Activated CD8-positive, alpha-beta memory T cell treated with anti-CD3 and anti-CD28 coated beads, Interleukin-2, amount 50 U/mL, for 1 hour (primary cell): ENCODE results near the gene EPHB3.

Experiments used
- DNase-seq: peaks from one replicate; pipeline ENCODE4 v3.0.0-alpha.2; 2020; ENCODE audit errors: extremely low read depth

Gene EPHB3

DNA sequence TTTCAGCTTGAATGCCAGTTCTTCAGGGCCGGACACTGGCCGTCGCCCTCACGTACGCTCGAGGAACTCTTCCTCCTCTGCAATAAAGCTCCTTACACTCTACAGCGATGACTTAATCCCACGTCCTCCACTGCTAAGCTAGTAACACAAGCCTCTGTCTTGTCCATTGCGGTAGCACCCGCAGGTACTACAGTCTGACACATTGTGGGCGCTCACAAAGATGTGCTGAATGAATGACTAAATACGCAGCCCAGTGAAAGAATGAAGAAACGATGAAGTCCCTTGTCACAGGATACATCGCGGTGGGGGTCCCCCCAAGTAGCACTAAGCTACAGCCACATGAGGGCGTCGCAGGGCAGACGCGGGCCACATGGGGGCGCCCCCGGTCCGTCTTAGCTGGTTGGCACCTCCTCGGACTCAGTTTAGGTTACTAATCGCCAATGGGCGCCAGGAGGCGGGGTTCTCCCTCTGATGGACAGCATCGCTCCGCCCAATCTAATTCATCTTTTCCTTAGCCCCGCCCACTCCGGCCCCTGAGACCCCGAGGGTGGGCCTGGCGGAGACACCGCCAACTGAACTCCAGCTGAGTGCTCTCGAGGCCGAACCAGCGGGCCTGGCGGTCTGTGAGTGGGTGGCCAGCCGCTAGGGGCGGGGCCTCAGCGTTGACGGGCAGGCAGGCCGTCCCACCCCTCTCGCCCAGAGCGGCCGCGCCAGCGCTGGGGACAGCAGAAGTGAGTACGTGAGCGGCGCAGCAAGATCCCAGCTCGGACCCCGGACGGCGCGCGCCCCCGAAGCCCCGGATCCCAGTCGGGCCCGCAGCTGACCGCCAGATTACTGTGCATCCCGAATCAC, at the start of gene EPHB3:
Gene EPHB3, plus strand, starts transcription at position 725 of the 852 bp plus-strand sequence. CDS start 451 bp downstream, outside the sequence.
- peak; percentile 70 for DNase-seq

DNA sequence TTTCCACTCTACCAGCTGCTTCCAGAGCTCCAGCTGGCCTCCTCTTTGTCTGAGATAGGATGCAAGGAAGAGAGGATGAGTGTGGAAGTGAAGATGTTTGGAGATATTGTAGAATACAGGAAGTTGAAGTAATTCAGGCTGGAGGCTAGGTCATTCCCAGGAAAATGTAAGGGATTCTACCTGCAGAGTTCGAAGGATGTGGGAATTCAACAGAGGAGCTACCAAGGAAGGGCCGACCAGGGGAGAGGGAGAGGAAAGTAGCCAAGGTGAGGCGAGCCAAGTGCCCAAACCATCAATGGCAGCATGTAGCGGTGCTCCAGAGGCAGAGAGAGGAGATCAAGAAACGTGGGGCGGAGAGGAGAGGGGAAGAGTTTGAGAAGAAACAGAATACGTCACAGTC, 49.0 kb upstream of the EPHB3 start:
- no peak for DNase-seq

DNA sequence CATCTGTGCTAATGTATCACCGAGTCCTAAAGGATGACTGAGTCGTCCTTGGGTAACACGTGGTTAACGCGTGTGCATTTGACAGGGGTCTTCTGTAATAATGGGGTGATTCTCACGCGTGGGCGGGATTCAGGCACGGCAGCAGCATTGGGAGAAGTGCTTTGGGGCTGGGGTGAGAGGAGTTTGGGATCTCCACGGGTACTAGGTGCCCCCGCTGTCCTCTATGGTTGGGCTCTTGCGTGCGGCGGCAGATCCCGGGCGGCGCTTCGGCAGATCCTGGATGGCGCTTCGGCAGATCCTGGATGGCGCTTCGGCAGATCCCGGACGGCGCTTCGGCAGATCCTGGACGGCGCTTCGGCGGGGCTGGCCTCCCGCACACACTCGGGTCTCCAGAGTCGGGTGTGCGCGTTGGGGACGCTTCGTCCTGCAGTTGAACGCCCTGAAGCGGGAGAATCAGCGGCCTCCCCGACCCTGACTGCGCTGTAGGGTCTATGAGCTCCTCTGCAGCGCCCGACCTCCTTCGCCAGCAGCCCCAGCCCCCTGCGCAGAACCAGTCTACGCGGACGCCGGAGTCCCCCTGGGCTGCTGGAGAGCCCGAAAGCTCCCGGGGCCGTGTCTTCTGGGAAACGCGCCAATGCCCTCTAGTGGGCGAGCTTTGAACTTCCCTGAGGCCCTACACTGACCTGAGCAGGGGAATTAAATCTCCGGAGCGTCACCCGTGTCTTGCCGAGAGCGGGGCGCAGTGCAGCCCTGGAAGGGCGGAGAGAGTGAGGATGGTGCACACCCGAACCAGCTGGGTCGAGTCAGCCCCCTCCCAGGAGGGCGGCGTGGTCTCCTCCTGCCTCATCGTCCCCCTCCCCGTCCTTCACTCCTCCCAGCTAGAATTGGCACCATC, 48.1 kb upstream of the EPHB3 start:
- DNase-seq, result peak; percentile 54

DNA sequence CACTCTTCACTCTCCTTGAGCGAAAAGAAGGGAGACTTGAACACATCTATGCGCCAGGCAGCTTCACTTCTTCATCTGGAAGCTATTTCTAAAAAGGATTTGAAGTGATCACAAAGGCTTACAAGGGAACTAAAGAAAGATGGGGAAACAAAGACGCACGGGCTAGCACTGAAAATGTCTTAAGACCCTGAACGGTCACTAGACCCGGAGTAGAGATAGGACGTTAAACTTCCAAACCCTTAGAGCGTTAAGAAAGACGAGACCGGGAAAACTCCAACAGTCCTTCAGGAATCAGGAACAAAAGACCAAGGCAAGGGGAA, 47.5 kb upstream of the EPHB3 start:
- no peak for DNase-seq

DNA sequence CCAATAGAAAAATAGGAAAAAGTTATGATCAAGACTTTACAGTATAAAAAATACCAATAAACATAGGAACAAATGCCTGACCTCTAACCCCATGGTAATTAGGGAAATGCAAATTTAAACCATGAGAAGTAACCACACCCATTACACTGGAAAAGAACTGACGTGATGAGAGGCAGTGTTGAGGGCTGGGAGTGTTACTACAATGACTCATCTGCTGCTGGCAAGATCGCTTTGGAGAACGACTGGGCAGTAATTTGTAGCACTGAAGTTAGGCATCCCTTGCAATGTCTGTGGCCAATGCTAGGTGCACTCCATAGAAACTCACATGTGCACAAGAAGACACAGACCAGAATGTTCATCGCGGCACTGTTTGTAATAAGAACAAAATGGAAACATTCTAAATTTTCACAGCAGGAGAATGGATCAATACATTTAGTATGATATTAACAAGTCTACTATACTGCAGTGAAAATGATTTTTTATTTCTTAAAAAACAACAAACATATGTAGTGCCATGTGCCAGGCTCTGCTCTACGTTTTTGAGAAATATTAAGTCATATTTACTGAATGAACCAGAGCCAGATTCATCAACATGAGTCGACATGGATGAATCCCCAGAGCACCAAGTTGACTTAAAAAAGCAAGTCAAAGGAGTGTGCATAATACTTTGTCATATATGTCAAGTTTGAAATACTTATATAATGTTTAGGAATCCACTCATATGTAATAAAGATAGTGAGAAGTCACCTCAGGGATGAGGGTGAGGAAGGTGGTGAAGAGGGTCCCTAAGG, 37.6 kb upstream of the EPHB3 start:
- DNase-seq, result no peak

DNA sequence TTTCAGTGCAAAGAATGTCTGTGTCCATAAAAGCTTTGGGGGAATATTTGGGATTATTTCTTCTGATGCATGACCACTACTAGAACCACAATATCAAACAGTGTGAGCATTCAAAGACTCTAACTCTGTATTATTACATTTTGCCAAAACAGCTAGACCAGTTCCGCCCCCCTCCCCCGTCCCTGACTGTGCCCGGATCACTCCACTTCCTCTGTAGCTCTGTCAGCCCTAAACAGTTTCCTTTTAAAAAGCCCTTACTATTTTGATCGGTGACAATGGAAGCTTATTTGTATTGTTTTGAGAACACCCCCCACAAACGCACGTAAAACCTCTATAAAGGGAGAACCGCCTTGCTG, 36.6 kb upstream of the EPHB3 start:
- no peak for DNase-seq

DNA sequence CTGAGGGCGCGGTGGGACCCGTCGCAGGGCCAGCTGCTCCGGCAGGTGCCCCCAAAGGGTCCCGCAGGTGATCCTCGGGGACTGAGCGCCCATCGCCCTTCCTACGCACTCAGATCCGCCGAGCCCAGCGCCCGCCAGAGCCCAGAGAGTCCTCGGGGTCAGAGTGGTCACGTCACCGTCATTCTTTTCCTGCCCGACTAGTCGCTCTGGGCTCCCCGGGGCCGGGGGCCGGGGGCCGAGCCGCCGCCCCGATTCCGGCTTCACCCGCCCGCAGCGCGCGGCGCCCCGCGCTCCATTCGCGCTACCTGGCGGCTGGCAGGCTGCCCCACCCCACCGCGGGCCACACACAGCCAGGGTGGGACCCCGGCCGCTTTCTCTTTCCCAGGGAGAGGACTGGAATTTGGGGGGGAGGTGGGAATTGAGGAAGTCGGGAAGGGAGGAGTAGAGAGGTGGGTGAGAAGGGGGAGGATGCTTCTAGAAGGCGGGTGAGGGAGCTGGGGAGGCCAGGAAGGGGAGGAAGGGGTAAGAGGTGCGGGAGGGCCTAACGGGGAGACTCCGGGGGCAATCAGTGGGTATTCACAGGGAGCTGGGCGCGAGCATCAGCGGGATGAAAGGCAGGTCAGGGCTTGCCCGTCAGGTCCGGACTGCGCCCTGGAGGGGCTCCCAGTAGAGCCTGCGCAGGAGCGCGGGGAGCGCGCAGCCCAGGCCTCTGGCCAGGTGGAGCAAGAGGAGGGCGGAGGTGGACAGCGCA, 36.1 kb upstream of the EPHB3 start:
- no peak for DNase-seq

DNA sequence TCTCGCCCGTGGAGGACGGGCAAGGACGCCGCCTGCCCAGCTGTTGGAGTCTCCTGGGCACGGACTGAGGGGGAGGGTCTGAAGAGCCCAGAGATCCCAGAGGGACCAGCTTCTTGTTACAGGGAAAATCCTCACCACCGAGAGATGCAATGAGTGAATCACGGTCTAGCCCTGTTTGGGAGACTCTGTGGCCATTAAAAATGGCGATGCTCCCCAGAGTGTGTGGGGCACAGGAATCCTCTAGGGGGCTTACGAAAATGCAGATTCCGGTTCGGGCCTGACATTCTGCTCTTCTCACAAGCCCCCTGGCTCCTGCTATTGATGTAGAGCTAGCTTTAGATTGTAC, 35.5 kb upstream of the EPHB3 start:
- no peak for DNase-seq

DNA sequence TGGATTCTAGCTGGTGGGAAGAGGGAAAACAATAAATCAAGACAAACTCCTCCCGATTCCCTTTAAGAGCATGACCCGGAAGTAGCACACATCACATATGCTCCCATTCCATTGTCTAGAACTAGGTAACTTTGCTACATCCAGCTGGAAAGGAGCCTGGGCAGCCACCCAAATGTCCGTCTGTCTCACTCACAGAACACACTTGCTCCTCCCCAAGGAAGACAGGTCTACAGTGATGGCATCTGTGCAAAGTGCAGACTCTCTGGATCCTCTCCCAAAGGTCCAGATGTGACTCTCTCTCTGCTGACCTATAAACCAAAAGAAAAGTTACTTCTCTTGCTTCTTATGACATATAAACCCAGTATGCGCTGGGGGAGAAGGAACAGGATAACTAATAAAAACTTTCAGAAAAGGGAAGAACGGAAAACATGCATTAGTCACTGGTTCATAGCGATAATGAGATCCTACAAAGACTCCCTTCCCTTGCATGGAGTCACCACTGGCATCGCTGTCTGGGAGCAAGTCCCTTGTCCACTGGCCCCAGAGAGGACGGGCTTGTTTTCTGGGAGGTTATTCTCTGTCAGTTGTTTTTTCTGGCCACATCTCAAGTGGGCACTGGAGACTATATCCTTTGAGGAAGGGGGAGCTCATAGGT, 29.8 kb upstream of the EPHB3 start:
- DNase-seq, result no peak

DNA sequence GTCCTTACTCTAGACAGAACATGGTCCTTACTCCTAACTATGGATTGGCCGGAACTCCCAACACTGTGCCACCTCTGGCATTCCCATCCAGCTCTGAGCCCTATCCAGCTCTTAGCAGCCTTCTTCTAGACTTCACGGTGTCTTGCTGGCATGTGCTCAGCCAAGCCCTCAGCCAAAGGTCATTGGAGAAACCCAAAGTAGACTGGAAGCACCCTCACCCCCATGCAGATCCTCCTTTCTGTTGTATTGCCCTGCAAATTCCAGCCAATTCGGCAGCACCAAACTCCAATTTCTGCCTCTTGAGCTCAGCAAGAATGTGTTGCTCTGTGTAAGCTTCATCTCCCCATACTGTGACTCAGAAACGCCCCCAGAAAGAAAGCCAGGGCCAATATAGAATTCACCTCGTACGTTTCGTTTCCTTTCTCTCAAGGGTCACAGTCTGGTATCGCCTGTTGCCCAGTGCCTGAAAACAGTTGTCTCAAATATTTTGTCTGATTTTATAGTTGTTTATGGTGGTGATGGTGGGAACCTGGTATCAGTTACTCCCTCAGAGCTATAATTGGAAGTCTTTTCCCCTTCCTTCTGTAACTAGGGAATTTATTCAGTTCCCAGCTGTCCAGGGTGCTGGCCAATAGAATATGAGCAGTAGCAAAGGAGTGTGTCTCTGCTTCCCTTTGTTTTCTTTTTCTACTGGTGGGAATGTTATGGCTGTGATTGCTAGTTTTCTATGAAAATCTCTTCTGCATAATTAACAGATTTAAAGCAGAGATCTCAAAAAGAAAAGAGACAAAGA, 28.4 kb upstream of the EPHB3 start:
- DNase-seq, result no peak

DNA sequence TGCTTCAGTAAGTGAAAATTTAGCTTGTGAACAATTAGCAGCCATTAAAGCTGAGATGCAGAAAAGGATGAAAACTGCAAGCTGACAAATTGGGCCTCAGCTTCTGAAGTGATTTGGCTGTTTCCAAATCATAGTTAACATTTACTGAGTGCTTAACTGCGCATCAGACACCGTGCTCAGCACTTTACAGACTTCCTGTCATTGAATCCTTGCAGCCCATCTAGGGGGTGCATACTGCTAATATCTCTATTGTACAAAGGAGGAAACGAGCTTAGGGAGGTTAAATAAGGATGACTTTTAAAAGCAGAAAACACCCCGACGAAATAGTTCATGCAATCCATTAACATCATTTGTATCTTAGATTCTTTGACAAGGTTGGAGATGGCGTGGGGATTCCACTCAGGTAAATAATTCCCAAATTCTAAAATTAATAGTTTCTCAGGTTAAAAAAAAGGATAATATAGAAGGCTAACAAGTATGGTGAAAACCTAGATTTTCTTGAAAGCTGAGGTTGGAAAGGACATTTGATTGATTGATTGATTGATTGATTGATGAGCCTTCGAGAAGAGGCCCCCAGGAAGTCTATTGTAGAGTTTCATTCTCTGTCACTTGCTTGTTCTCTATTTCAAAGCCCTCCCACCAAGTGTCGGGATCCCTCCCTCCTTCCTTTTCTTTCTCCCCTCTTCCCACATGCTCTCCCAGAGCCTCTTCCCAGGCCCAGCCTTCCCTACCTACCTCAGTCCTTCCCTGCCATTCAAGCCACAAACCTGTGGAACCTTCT, 23.5 kb upstream of the EPHB3 start:
- no peak for DNase-seq

DNA sequence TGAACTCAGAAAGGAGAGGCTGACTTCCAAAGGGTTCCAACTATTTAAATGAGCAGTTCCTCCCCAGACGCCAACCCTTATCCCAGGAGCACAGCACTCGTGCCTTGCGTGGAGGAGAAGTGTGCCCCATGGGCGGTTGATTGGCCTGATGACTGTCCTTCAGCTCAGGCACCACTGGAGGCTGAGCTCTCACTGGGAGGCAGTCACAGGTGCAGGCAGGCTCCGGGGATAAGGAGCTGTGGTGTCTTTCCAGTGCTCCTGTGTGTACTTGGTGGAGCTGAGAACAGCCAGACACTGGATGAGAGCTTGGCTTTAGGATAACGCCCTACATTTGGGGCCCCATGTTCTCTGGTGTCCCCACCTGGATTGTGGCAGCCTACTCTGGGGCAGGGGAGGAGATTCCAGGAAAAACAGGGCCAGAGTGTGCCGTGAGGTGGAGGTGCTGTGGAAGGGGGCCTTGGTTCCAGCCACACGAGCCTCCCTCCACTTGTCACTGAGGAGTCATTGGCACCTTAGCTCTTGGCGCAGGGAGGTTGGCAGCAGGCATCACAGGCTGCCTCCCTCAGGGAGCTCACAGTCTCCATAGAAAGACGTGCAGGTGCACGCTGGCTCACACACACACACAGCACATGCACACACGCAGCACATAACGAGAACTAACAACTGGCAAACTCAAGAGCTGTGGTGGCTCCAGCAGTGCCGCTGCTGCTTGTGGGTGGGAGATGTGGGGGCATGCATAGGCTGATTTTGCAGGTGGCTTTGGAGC, 22.7 kb upstream of the EPHB3 start:
- DNase-seq, result no peak

DNA sequence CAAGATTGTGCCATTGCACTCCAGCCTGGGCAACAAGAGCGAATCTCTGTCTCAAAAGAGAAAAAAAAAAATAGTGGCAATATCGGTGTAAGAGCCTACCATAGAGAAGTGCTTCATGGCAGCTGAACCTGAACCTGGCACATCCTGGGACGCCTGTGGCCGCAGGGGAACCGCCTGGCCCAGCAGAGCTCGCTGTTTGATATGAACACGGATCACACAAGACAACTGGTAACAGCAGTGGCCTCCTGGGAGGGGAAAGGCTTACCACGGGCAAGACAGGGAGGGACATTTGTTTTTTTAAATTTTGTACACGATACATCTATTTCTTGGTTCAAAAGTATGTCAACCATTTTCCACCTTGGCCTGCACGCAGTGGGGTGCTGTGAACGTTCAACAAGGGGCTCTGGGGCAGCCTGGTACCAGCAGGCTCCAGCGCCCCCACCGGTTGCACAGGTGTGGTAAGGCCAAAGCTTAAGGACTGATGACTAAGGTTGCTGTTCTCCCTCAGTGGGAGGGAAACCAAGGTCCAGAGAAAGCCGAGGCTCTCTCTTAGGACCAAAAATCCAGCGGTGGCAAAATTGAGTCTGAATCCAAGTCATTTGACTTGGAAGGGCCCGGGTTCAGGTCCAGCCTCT, 21.7 kb upstream of the EPHB3 start:
- DNase-seq, result no peak

DNA sequence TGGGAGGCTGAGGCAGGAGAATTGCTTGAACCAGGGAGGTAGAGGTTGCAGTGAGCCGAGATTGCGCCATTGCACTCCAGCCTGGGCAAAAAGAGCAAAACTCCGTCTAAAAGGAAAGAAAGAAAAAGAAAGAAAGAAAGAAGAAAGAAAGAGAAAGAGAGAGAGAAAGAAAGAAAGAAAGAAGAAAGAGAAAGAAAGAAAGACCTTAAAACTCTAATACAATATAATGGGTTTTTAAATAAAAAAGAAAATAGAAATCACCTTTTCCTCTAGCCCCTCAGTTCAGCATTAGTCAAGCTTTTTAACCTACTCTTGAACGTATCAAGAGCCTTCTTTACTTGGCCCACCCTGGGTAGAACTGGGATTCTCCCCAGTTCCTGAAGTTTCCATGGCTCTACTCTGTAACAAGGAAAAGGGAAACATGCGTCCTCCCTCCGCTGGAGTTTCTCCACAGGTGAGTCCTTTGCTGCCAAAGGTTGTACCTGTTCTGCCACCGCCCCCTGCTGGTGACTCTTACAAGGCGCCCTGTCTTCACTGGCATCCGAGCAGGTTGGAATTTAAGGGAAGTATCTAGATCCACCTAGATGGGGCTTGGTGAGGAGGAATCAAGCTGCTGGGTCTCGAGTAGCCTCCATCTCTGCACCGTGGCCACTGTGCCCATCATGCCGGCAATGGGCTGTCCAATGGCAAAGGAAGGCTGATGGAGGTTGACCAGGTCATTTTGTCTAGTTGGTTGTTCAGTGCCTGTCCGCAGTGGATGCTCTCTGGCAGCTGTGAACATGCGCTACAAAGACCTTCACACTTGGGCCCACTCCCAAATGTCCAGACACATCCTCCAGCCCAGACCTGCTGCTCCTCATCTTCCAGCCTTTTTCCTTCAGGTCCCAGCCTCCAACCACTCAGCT, 20.6 kb upstream of the EPHB3 start:
- peak; percentile 49 for DNase-seq

DNA sequence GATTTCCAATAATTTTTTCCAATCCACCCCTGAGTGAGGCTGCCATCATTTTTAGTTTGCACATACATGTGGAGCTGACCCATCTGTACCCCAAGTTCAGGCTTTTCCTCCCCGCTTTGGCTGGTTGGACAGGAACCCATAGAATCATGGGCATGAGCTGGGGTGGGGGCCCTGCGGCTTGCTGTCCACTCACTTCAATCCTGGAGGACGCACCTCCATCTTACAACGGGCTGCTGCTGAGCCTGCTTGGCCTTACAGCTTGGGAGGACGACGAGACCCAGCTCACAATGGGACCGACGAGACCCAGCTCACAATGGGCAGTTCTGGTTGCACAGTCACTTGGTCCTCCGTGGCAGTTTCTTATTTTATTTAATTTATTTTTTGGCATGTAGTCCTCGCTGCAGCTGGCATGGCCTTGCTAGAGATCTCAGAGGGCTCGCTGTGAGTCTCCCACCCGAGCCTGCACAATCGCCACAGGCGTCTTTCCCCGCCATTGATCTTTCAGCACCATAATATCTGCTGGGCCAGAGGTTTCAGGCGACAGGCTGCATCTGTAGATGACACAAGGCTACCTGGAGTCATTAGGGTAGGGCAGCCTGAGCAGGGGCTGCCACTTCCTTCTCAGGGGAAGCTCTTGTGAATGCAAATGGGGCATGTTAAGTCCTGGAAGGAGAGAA, 19.6 kb upstream of the EPHB3 start:
- no peak for DNase-seq

DNA sequence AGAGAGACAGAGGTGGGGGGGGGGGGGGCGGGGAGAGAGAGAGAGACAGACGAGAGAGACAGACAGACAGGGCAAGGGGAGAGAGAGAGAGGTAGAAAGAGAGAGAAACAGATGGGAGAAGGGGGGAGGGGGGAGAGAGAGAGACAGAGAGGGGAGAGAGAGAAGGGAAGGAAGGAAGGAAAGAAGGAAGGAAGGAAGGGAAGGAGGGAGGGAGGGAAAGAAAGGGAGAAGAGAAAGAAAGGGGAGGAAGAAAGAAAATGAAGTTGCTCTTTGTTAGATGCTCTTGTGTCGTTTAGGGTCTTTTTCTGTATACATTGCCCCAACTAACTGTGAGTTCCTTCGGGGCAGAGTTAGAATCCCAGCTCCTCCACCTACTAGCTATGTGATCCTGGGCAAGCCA, 19.0 kb upstream of the EPHB3 start:
- no peak for DNase-seq

DNA sequence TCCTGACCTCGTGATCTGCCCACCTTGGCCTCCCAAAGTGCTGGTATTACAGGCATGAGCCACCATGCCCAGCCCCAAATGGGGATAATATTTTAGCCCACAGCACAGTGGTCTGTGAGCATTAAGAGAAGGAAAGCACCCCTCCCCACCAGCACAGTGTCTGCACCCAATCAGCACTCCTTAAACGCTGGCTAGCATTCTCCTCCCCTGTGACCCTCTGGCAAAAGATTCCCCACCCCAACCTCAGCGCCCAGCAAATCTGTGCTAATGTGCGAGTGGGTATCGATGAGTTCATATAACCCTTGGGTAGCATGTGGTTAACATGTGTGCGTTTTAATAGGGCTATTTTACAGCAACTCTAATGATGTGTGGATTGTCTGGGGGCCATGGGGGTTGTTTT, 18.3 kb upstream of the EPHB3 start:
- no peak for DNase-seq
